ENCODE results near the gene SMOC2. TPM values are rescaled to one million over a fixed set of nuclear protein-coding genes. Genes with fewer than 3 reads are reported as not detected.

The SMOC2 gene
- total and polyA plus RNA-seq, 2 donors, result 5.4 to 6.5 TPM

GRCh38 chr6:168538892-168539811 lies 98.2 kb downstream of the SMOC2 start:
- H3K27me3 ChIP-seq (ENCODE audit: control insufficient read depth in 2 of 2, insufficient read depth in 1 of 2, low read length in 1 of 2), result no peaks in the 10 kb centered on the region
- H3K36me3 ChIP-seq (ENCODE audit: control insufficient read depth in 2 of 2, insufficient read depth in 2 of 2, low read length in 1 of 2), result no peaks in the 10 kb centered on the region
- H3K4me1 ChIP-seq (ENCODE audit: control insufficient read depth in 2 of 2, insufficient read depth in 2 of 2, low read length in 2 of 2), result no peaks in the 10 kb centered on the region
- whole genome bisulfite sequencing, result 70% methylated on average over 21 of the region's 21 CpGs
- no peak for DNase-seq (ENCODE audit: low read depth in 6 of 9, low spot score in 9 of 9)
- H3K4me3 ChIP-seq (ENCODE audit: low read length in 2 of 2), result no peak overlapping the region
- H3K9me3 ChIP-seq (ENCODE audit: control insufficient read depth in 2 of 2, insufficient read depth in 1 of 2, low read length in 1 of 2), result no peaks in the 10 kb centered on the region
- H3K27ac ChIP-seq (ENCODE audit: low read depth in 1 of 2, low read length in 1 of 2), result no peak overlapping the region

- Histone ChIP-seq H3K27ac (ENCODE audit: low read depth in 1 of 2, low read length in 1 of 2) (no peak overlapping the region), H3K4me3 (ENCODE audit: low read length in 2 of 2) (no peak overlapping the region), H3K9me3 (ENCODE audit: control insufficient read depth in 2 of 2, insufficient read depth in 1 of 2, low read length in 1 of 2) (no peaks in the 10 kb centered on the region), H3K4me1 (ENCODE audit: control insufficient read depth in 2 of 2, insufficient read depth in 2 of 2, low read length in 2 of 2) (no peaks in the 10 kb centered on the region), H3K27me3 (ENCODE audit: control insufficient read depth in 2 of 2, insufficient read depth in 1 of 2, low read length in 1 of 2) (no peaks in the 10 kb centered on the region), H3K36me3 (ENCODE audit: control insufficient read depth in 2 of 2, insufficient read depth in 2 of 2, low read length in 1 of 2) (no peaks in the 10 kb centered on the region)
- DNase-seq (ENCODE audit: low read depth in 6 of 9, low spot score in 9 of 9), result no peak
- 35% methylated on average over 15 of the region's 15 CpGs for WGBS
These were observed 99.8 kb downstream of the SMOC2 start for GRCh38 chr6:168540713-168541291.

- Histone ChIP-seq H3K4me3 (ENCODE audit: low read length in 2 of 2) (no peak overlapping the region), H3K27ac (ENCODE audit: low read depth in 1 of 2, low read length in 1 of 2) (no peak overlapping the region), H3K9me3 (ENCODE audit: control insufficient read depth in 2 of 2, insufficient read depth in 1 of 2, low read length in 1 of 2) (no peaks in the 10 kb centered on the region), H3K4me1 (ENCODE audit: control insufficient read depth in 2 of 2, insufficient read depth in 2 of 2, low read length in 2 of 2) (no peaks in the 10 kb centered on the region), H3K36me3 (ENCODE audit: control insufficient read depth in 2 of 2, insufficient read depth in 2 of 2, low read length in 1 of 2) (no peaks in the 10 kb centered on the region), H3K27me3 (ENCODE audit: control insufficient read depth in 2 of 2, insufficient read depth in 1 of 2, low read length in 1 of 2) (no peaks in the 10 kb centered on the region)
- WGBS, result 82% methylated on average over 4 of the region's 4 CpGs
- no peak for DNase-seq (ENCODE audit: low read depth in 6 of 9, low spot score in 9 of 9)
These were observed 100.3 kb downstream of the SMOC2 start for GRCh38 chr6:168541307-168541706.

- Histone ChIP-seq H3K4me1 (ENCODE audit: control insufficient read depth in 2 of 2, insufficient read depth in 2 of 2, low read length in 2 of 2) (no peaks in the 10 kb centered on the region), H3K27ac (ENCODE audit: low read depth in 1 of 2, low read length in 1 of 2) (no peak overlapping the region), H3K27me3 (ENCODE audit: control insufficient read depth in 2 of 2, insufficient read depth in 1 of 2, low read length in 1 of 2) (no peaks in the 10 kb centered on the region), H3K36me3 (ENCODE audit: control insufficient read depth in 2 of 2, insufficient read depth in 2 of 2, low read length in 1 of 2) (no peaks in the 10 kb centered on the region), H3K9me3 (ENCODE audit: control insufficient read depth in 2 of 2, insufficient read depth in 1 of 2, low read length in 1 of 2) (no peaks in the 10 kb centered on the region), H3K4me3 (ENCODE audit: low read length in 2 of 2) (no peak overlapping the region)
- 78% methylated on average over 8 of the region's 8 CpGs for WGBS
- no peak for DNase-seq (ENCODE audit: low read depth in 6 of 9, low spot score in 9 of 9)
These were observed 101.3 kb downstream of the SMOC2 start for GRCh38 chr6:168542301-168542700.

DNA sequence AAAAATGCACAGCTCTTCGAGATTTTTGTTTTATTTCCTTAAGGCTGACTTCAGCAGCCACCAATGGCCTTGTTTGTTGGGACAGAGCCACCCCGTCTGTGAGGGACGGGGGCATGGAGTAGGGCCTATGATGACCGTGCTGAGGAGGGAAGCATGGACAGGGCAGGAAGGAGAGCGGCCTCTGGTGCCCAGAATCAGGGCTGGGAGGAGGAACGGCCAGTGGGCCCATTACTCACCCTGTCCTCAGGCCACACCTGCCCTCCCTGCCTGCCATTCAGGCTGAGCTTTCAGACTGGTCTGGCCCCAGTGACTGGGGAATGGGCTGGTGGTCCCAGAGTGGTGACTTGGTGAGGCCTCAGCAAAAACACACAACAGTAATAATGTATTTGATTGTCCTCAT lies 104.4 kb downstream of the SMOC2 start:
- no peaks in the 10 kb centered on the region for H3K4me1 ChIP-seq (ENCODE audit: control insufficient read depth in 2 of 2, insufficient read depth in 2 of 2, low read length in 2 of 2)
- H3K27me3 ChIP-seq (ENCODE audit: control insufficient read depth in 2 of 2, insufficient read depth in 1 of 2, low read length in 1 of 2), result no peaks in the 10 kb centered on the region
- 84% methylated on average over 6 of the region's 6 CpGs for WGBS
- no peak overlapping the region for H3K27ac ChIP-seq (ENCODE audit: low read depth in 1 of 2, low read length in 1 of 2)
- DNase-seq (ENCODE audit: low read depth in 6 of 9, low spot score in 9 of 9), result no peak
- no peak overlapping the region for H3K4me3 ChIP-seq (ENCODE audit: low read length in 2 of 2)
- H3K36me3 ChIP-seq (ENCODE audit: control insufficient read depth in 2 of 2, insufficient read depth in 2 of 2, low read length in 1 of 2), result no peaks in the 10 kb centered on the region
- H3K9me3 ChIP-seq (ENCODE audit: control insufficient read depth in 2 of 2, insufficient read depth in 1 of 2, low read length in 1 of 2), result no peaks in the 10 kb centered on the region

DNA sequence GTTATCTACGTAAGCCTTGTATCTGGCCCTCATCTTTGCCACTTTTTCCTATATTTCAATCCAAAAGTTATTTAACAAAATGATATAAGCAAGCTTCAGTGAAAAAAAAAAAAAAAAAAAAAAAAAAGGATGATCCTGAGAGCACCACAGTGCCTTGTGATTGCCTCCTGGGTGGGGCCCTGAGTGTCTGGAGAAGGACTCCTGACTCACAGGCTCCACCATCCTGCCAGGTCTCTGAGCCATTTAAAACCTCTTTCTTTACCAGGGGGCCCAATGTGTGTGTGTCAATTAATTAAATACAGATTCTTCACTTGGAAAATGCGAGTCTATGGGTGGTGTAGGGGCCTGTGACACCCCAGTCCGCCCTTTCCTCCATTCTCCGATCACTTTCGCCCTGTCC lies 105.2 kb downstream of the SMOC2 start:
- no peaks in the 10 kb centered on the region for H3K27me3 ChIP-seq (ENCODE audit: control insufficient read depth in 2 of 2, insufficient read depth in 1 of 2, low read length in 1 of 2)
- no peaks in the 10 kb centered on the region for H3K4me1 ChIP-seq (ENCODE audit: control insufficient read depth in 2 of 2, insufficient read depth in 2 of 2, low read length in 2 of 2)
- H3K27ac ChIP-seq (ENCODE audit: low read depth in 1 of 2, low read length in 1 of 2), result no peak overlapping the region
- WGBS, result 92% methylated on average over 5 of the region's 5 CpGs
- no peaks in the 10 kb centered on the region for H3K9me3 ChIP-seq (ENCODE audit: control insufficient read depth in 2 of 2, insufficient read depth in 1 of 2, low read length in 1 of 2)
- H3K4me3 ChIP-seq (ENCODE audit: low read length in 2 of 2), result no peak overlapping the region
- DNase-seq (ENCODE audit: low read depth in 6 of 9, low spot score in 9 of 9), result no peak
- H3K36me3 ChIP-seq (ENCODE audit: control insufficient read depth in 2 of 2, insufficient read depth in 2 of 2, low read length in 1 of 2), result no peaks in the 10 kb centered on the region

DNA sequence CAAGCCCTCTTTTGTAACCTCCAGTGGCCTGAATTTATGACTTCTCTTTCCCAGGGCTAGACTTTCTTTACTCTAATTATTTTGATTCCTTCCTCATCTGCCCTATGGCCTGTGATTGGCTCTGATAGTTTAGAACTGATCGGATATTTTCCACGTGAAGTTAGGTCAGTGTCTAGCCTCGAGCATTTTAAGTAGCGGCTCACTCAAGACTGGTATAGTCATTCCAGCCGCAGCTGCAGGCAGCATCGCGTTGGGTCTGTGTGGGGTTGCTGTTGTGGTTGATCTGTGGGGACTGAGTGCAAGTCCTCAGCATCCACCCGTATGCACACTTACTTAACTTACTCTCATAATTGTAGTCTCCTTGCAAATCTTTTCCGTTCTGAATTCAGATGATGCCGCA lies 105.7 kb downstream of the SMOC2 start:
- no peaks in the 10 kb centered on the region for H3K9me3 ChIP-seq (ENCODE audit: control insufficient read depth in 2 of 2, insufficient read depth in 1 of 2, low read length in 1 of 2)
- H3K36me3 ChIP-seq (ENCODE audit: control insufficient read depth in 2 of 2, insufficient read depth in 2 of 2, low read length in 1 of 2), result no peaks in the 10 kb centered on the region
- H3K4me1 ChIP-seq (ENCODE audit: control insufficient read depth in 2 of 2, insufficient read depth in 2 of 2, low read length in 2 of 2), result no peaks in the 10 kb centered on the region
- no peak overlapping the region for H3K4me3 ChIP-seq (ENCODE audit: low read length in 2 of 2)
- H3K27ac ChIP-seq (ENCODE audit: low read depth in 1 of 2, low read length in 1 of 2), result no peak overlapping the region
- no peaks in the 10 kb centered on the region for H3K27me3 ChIP-seq (ENCODE audit: control insufficient read depth in 2 of 2, insufficient read depth in 1 of 2, low read length in 1 of 2)
- DNase-seq (ENCODE audit: low read depth in 6 of 9, low spot score in 9 of 9), result no peak
- 93% methylated on average over 10 of the region's 10 CpGs for WGBS

DNA sequence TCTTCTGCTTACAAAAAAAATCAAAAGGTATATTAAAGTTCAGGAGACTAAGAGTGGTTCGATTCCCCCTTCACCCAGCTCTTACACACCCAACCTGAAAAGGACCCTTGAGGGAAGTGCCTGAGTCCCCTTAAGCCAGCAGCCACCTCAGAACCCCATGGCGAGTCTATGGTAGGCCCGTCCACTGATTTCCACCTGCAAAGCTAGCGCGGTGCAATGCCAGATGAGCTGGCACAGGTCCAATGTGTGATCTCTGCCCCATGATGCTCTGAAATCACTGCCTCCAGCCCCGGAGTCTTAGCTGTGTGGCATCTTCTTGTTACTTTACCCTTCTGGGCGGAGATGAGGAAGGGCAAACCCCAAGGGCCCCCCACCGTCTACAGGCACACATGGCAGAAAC lies 109.3 kb downstream of the SMOC2 start:
- Histone ChIP-seq H3K9me3 (ENCODE audit: control insufficient read depth in 2 of 2, insufficient read depth in 1 of 2, low read length in 1 of 2) (peaks cover 0 to 10% of the 10 kb centered on the region in 2 donors), H3K27me3 (ENCODE audit: control insufficient read depth in 2 of 2, insufficient read depth in 1 of 2, low read length in 1 of 2) (no peaks in the 10 kb centered on the region), H3K27ac (ENCODE audit: low read depth in 1 of 2, low read length in 1 of 2) (no peak overlapping the region), H3K4me1 (ENCODE audit: control insufficient read depth in 2 of 2, insufficient read depth in 2 of 2, low read length in 2 of 2) (no peaks in the 10 kb centered on the region), H3K4me3 (ENCODE audit: low read length in 2 of 2) (no peak overlapping the region), H3K36me3 (ENCODE audit: control insufficient read depth in 2 of 2, insufficient read depth in 2 of 2, low read length in 1 of 2) (no peaks in the 10 kb centered on the region)
- no peak for DNase-seq (ENCODE audit: low read depth in 6 of 9, low spot score in 9 of 9)
- WGBS, result 92% methylated on average over 8 of the region's 8 CpGs

- H3K4me3 ChIP-seq (ENCODE audit: low read length in 2 of 2), result no peak overlapping the region
- H3K27ac ChIP-seq (ENCODE audit: low read depth in 1 of 2, low read length in 1 of 2), result no peak overlapping the region
- no peak for DNase-seq (ENCODE audit: low read depth in 6 of 9, low spot score in 9 of 9)
- 87% methylated on average over 10 of the region's 10 CpGs for WGBS
- H3K9me3 ChIP-seq (ENCODE audit: control insufficient read depth in 2 of 2, insufficient read depth in 1 of 2, low read length in 1 of 2), result peaks cover 0 to 28% of the 10 kb centered on the region in 2 donors
- no peaks in the 10 kb centered on the region for H3K36me3 ChIP-seq (ENCODE audit: control insufficient read depth in 2 of 2, insufficient read depth in 2 of 2, low read length in 1 of 2)
- H3K27me3 ChIP-seq (ENCODE audit: control insufficient read depth in 2 of 2, insufficient read depth in 1 of 2, low read length in 1 of 2), result no peaks in the 10 kb centered on the region
- H3K4me1 ChIP-seq (ENCODE audit: control insufficient read depth in 2 of 2, insufficient read depth in 2 of 2, low read length in 2 of 2), result no peaks in the 10 kb centered on the region
These were observed 113.5 kb downstream of the SMOC2 start for GRCh38 chr6:168554472-168554871.

Data from thymus (tissue), 11 donors.